Stromal cell of bone marrow (primary cell): ENCODE data around the gene TMEM192.
"Not testable (repeated sequence)": the region's sequence is repeated elsewhere in the genome, so short reads cannot be mapped to it uniquely, and the experiment has no call there.

Experiments
- DNase-seq: peaks from one replicate; pipeline ENCODE4 v3.0.0-alpha.2; 2012; ENCODE audit warnings: low read depth

TMEM192 gene

DNA sequence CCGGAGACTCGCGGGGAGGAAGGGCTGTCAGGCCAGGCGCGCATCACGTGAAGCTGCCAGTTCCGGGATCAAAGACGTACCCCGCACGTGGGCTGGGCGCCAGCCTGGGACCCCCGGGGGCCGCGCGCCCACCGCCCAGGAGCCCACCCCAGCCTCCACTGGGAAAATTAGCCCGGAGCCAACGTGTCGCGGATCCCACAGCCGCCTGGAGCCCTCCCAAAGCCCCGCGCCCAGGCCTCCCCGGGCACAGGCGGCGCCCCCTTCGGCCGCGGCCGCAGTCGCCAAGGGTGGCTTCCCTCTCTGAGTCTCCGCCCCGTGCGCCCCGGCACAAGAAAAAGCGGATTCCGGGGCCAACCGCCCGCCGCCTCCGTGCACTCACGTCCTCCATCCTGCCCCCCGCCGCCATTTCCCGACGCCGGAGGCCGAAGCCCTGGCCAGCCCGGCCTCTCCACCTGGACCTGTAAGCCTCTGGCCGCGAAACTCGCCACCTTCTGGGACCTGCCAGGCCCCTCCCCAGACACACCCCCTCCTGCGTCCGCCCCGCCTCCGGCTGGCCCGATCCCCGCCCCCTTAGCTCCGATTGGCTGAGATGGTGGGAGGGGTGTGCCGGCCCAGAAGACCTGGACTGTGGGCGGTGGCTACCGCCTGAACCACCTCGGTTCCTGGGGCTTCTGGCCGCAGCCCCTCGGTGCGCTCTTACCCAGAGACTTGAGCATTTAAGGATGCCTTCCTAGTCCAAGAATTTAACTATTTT, at the start of gene TMEM192:
TSS of gene TMEM192 (minus strand) at position 493 of the 754 bp plus-strand sequence. CDS start at position 406, 87 bp downstream.
- DNase-seq = peak; percentile 79

DNA sequence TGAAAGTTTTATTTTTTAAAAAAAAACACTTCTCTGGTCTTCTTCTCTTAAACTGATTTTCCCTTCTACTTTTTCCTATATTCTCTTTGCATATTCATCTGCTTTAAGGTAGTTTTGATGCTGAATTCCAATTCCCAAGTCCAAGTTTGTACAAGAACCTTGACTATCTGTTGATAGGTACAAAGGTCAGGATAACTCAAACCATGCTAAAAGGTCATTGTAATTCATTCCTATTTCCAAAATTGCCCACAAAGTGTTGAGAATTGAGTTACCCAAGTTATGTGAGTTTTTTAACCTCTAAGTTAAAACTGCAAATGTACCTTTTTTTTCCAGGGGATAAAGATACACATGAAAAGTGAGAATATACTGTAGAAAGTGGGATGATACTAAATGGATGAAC, 46.1 kb upstream of the TMEM192 start:
- no peak for DNase-seq

GRCh38 chr4:165156906-165157305, 44.2 kb upstream of the TMEM192 start:
- no peak for DNase-seq

GRCh38 chr4:165154482-165154881, 41.8 kb upstream of the TMEM192 start:
- no peak for DNase-seq

GRCh38 chr4:165152527-165152926, 39.9 kb upstream of the TMEM192 start:
- DNase-seq = peak; percentile 31

DNA sequence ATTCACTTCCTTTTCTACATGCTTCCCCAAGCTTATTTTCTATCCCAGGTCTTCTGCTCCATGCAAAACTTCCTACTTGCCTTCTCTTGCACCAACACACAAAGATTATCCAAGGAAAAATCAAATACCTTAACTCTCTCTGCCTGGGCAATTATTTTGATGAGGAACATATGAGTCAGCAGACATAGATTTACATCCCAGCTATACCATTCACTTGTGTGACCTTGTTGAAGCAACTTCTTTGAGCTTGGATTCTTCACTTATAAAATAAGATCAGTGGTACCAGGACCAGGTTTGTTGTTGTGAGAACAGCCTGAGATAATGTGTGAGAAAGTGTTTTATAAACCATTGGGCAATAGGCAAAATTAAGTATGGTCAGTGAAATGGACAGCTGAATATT, 39.1 kb upstream of the TMEM192 start:
- DNase-seq = peak; percentile 2

DNA sequence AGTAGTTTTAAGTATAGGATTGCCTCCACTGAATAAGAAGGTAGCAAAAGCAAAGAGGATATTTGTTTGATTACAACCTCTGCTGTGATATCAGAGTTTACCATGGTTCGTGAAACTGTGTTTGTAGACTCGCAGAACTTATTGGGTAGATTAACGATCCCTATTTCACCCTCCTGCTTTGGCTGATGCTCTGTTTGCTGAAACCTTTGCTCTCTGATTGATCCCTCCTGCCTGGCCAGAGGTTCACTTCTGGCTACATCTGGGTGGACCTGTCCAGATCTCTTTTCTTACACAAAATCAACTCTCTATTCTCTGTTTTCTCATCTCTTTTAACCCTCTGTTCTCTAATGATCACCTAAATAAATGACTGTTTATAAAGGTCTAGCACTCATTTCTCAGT, 37.9 kb upstream of the TMEM192 start:
- no peak for DNase-seq

DNA sequence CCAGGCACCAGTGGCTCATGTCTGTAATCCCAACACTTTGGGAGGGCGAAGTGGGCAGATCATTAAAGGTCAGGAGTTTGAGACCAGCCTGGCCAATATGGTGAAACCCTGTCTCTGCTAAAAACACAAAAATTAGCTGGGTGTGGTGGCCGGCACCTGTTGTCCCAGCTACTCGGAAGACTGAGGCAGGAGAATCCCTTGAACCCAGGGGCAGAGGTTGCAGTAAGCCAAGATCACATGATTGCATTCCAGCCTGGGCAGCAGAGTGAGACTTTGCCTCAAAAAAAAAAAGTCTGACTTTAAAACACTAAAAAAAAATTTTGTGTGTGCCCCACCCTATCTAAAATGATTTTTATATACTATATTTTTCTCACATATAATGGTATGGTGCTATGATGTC, 26.2 kb upstream of the TMEM192 start:
- DNase-seq = no peak

- no peak for DNase-seq
These were observed 24.5 kb upstream of the TMEM192 start for GRCh38 chr4:165137205-165137604.

DNA sequence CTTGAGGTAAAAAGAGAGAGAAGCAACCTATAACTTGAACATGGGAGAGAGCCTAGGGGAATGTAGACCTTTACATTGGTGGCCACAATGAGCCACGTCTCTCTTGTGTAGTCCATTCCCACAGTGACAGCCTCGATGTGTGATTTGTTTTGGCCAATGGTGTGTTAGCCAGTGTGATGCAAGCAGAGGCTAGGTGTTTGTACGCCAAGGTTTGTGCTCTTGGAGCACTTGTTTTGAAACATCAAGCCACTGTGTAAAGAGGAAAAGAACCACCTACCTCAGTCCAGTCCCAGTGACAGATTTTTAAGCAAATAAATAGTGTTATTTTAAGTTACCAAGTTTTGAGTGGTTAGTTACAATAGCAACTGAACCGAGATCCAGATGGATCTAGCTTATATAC, 23.9 kb upstream of the TMEM192 start:
- no peak for DNase-seq

- no peak for DNase-seq
These were observed 20.5 kb upstream of the TMEM192 start for GRCh38 chr4:165133150-165133549.

GRCh38 chr4:165131247-165131832, 18.7 kb upstream of the TMEM192 start:
- DNase-seq = peak; percentile 24

DNA sequence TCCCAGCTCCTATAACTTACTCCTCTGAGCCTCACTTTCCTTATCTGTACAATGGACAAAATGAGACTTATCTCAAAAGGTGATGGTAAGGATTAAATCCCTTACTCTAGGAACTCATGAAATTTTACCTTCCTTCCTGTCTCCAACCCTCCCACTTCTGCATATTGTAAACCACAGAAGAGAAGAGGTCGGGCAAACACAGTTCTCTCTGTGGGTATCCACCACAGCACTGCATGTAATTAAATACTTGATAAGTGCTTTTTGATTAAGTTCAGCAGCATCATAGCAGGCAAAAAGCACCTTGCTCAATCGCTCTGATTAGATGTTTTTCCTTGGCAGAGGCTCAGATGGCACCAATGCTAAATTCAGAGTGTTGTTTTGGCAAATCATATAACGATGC, 17.3 kb upstream of the TMEM192 start:
- DNase-seq = no peak

DNA sequence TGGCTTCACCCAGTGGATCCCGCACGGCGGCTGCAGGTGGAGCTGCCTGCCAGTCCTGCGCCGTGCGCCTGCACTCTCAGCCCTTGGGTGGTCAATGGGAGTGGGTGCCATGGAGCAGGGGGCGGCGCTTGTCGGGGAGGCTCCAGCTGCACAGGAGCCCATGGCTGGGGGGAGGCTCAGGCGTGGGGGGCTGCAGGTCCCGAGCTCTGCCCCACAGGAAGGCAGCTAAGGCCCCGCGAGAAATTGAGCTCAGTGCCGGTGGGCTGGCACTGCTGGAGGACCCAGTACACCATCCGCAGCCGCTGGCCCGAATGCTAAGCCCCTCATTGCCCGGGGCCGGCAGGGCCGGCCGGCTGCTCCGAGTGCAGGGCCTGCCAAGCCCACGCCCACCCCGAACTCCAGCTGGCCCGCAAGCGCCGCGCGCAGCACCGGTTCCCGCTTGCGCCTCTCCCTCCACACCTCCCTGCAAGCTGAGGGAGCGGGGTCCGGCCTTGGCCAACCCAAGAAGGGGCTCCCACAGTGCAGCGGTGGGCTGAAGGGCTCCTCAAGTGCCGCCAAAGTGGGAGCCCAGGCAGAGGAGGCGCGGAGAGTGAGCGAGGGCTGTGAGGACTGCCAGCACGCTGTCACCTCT, 13.3 kb upstream of the TMEM192 start:
- not testable (repeated sequence) for DNase-seq

DNA sequence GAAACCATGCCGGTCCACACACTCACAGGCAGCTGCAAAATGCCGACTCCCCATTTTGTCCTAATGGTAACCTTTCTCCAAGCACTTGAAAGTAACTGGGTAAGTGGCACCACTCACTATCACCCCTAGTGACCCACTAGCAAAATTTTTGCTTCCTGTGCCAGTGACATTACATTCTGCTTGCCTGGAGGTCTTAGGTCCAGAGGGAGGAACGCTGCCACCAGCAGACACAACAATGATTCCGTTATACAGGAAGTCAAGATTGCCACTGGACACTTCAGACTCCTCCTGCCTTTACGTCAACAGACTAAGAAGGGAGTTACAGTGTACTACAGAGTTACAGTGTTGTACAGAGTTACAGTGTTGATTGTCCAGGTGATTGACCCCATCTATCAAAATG, 11.8 kb upstream of the TMEM192 start:
- no peak for DNase-seq

- no peak for DNase-seq
These were observed 5.7 kb upstream of the TMEM192 start for GRCh38 chr4:165118256-165118909.

DNA sequence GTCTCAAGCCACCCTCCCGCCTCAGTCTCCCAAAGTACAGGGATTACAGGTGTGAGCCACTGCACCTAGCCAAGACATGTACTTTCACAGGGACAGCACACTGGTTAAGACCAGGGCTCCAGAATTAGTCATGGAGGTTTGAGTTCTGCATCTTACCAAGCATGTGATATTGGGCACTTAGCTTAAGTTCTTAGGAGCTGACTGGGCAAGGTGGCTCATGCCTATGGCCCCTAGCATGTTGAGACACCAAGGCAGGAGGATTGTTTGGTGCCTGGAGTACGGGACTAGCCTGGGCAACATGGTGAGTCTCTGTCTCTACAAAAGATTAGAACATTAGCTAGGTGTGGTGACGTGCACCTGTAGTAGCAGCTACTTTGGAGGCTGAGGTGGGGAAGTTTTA, 2.6 kb upstream of the TMEM192 start:
- DNase-seq = no peak

DNA sequence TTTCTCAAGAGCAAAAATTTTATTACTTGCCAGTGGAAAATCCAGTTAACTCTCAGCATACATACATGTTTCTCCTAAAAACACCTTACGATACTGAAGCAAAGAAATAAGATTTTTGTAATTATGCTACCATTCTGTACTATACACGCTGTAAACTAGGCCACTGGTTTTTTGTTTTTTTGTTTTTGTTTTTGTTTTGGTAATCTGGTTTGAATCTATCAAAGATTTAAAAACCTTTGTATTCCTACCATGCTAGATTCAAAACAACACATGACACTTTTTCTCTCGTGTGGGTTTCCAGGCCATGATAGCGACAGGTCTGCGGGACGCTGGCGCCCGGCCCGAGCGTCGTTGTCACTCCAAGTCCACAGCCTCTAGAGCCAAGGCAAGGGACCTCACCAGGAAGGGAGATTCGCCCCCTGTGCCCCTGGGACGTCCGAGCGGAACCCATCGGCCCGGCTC, 723 bp downstream of the TMEM192 start:
- no peak for DNase-seq

- no peak for DNase-seq
These were observed 6.1 kb downstream of the TMEM192 start for GRCh38 chr4:165106518-165106917.

GRCh38 chr4:165101641-165102040, 11.0 kb downstream of the TMEM192 start:
- no peak for DNase-seq

- peak; percentile 10 for DNase-seq
These were observed 15.9 kb downstream of the TMEM192 start for GRCh38 chr4:165096776-165097175.

DNA sequence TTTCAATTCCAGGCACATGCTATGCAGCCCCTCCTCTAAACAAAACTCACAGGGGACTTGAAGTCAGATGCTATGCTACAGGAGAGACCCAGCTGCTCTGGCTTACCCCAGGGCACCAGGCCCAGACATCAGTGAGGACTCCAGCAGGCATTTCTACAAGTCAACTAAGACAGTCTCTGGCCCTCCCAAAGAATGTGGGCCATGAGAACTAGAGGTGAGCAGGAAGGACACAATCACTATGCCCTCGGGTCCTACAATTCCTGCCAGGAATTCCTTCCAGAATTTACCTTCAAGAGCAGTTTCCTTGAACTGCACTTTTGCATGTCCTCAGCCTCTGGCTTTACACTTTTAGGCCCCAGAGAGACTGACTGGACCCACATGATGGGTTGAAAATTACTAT, 17.4 kb downstream of the TMEM192 start:
- no peak for DNase-seq

GRCh38 chr4:165094873-165095272, 17.8 kb downstream of the TMEM192 start:
- DNase-seq = no peak
